HG03457 (cell line): ENCODE results near the gene GATB.

Experiments
- ATAC-seq: cut with Tn5 transposase; IDR thresholded peaks from one replicate; pipeline ENCODE4 v1.9.1; 2021; ENCODE audit warnings: moderate number of reproducible peaks; ENCODE audit not compliant: unreplicated experiment

Gene GATB

GRCh38 chr4:151700566-151701316, 60.1 kb downstream of the GATB start:
- ATAC-seq, result no peak

GRCh38 chr4:151698213-151698612, 62.6 kb downstream of the GATB start:
- ATAC-seq, result no peak

- no peak for ATAC-seq
Measured at GRCh38 chr4:151694961-151695720, 65.7 kb downstream of the GATB start.

DNA sequence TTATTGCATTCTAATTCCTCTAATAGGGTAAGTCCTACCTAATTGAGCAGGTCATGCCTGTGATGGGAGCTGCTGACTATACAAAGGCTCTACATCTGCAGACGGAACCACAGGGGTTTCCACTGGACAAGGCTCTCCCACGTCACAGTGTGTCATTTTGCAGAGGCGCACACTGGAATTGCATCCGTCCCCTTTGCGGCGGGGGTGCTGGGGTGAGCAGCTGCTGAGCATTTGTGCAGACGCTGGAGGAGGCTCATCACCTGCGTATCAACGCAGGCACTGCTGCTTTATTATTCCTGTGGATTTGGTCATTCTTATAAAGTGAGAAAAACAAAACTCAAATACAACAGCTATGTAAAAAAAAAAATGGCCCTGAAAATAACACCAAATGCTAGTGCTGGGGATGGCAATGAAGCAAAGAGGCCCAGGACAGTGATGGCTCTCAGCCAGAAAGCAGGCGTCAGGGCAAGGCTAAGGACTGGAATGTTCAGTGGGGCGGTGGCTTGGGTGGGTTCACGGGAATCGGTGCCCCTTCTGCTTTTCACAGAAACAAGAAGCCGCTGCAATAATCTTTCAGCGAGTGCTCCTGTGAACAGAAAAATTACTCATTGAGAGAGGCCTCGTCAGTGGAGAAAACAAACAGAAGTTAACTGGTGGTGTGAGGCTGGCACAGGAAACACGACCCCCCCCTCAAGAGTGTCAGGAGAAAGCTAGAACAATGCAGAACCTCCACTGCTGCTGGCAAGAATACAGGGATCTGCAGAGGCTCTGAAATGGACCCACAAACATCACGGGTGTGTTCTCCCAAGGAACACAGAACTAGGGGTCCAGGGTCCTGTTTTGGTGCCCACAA, 67.8 kb downstream of the GATB start:
- ATAC-seq, result no peak

GRCh38 chr4:151692443-151692782, 68.4 kb downstream of the GATB start:
- no peak for ATAC-seq

DNA sequence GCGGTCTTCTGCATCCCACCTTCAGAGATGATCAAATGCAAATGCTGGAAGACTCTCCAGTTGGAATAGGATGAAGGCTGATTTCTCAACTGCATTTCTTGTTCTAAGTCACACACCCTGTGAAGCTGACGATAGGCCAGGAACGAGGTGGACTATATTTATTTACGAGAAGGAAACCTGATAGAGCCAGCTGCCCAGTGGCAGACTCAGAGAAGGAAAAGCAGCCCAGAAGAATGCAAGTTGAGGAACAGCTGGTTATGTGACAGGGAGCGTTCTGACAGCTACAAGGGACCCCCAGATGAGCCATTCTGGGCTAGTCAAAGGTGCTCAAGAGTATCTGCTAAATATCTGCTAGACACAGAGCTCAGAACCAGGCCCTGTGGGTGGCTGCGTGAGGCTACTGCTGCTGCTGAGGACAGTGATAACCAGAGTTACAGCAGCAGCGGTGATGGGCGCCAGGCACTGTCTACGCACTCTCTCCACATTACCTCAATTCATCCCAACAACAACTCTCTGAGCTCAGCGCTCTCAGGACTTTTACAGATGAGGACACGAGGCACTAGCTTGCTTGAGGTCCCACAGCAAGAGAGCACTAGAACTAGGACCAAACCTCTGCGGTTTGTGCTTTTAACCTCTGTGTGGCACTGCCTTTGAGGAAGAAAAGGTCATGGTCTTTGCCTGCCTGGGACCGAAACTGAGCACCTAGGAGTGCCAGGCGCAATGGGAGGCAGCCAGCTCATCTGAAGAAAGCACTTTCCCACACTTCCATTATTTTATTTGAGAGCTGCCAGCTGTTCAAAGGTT, 69.0 kb downstream of the GATB start:
- no peak for ATAC-seq

DNA sequence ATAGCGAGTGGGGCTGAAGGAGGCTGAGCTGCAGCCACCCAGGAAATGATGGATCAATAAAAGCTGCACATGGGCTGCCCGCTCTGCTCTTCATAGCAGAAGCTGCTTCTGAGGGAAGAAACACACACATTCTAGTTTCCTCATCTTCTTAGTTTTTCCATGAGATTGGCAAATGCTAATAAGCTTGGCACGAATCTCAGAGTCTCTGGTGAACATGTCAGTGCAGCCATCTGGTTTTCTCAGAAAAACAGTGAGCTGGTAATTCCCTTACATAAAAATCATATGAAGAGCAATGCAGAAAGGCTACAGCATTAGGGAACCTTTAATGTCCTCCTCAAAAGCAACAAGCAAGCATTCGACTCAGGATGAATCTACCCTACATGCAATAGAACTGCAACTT, 69.9 kb downstream of the GATB start:
- ATAC-seq, result no peak

GRCh38 chr4:151690164-151690870, 70.5 kb downstream of the GATB start:
- ATAC-seq, result no peak

DNA sequence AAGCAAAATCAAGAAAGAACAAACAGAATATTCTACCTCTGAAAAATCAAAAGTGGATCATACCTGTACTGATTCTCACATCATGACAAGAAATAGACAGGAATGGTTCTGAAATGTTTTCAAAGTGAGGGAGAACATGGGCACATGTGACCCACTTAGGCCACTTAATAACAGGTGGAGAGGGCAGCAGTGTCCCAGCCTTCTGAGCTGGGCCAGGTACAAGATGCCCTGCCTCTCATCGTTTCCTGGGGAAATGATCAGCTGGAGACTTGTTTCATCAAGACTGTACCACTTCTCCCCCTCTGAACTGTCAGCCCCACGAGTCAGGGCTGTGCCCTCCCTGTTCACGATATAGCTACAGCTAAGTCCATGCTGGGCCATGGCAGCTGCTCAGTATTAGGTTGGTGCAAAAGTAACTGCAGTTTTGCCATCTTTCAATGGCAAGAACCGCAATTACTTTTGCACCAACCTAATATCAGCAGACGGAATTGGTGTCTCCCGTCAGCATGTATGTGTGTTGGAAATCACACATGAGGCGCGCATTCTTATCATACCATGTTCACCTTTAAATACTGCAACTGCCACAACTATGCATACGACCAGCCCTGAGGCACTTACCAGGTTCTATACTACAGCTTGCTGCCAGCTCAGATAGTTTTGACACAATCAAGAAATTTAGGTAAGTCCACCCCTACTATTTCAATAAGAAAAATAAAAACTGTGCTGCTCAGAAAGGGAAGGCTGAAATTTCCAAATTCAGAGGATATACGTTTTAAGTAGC, 71.4 kb downstream of the GATB start:
- no peak for ATAC-seq

- no peak for ATAC-seq
Measured at GRCh38 chr4:151688785-151689043, 72.1 kb downstream of the GATB start.

DNA sequence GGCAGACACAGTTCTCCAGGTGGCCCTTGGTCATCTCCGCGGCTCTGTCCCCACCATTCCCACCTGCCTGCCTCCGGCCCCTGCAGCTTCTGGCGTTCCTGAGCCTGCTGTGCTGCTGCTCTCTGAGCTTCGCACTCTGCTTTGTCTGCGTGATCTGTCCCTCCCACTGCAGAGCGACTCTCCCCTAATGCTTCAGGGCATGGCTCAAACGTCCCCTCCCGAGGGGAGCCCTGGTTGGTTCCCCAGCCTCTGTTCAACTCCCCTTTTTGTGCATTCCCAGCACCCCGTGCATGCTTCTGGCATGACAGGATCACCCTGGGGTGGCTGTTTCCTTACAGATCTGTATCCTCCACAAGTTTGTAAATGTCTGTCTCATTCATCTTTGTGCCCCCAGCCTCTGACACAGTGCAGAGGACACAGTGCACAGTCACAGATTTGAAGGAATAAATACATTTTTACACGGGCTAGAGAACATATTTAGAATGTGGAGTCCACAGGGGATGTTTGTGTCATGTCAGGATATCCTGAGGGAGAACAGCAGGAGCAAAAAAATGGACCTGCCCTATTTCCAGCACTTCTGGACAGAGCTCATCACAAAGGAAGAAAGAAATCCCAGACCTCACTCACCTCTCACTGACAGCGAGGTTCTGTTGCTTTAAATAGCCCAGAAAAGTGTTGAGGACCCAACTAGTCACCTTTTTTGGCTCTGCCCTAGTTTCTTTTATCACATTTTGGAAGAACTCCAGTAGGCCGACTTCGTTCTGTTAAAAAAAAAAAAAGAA, 72.6 kb downstream of the GATB start:
- ATAC-seq, result no peak

- no peak for ATAC-seq
Measured at GRCh38 chr4:151687021-151687640, 73.7 kb downstream of the GATB start.

GRCh38 chr4:151685303-151685702, 75.5 kb downstream of the GATB start:
- ATAC-seq, result no peak

DNA sequence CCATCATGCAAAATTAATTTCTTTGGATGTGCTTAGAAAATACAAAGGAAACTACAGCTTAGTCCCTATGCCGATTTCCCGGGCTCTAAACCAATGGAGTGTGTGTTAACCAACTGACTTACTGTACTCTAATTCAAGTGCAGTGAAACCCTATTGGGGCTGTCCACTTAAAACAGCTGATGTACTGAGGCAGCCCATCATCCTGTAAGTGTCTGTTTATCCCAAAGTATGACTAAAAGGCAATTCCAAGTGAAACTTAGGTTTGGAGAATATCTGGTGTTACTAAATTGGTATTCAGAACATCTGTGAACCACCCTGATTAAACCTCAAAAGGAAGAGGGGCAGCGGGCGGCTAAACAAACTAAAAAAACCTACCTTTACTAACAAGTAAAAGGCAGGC, 79.7 kb downstream of the GATB start:
- ATAC-seq, result no peak

GRCh38 chr4:151679231-151679630, 81.6 kb downstream of the GATB start:
- no peak for ATAC-seq

DNA sequence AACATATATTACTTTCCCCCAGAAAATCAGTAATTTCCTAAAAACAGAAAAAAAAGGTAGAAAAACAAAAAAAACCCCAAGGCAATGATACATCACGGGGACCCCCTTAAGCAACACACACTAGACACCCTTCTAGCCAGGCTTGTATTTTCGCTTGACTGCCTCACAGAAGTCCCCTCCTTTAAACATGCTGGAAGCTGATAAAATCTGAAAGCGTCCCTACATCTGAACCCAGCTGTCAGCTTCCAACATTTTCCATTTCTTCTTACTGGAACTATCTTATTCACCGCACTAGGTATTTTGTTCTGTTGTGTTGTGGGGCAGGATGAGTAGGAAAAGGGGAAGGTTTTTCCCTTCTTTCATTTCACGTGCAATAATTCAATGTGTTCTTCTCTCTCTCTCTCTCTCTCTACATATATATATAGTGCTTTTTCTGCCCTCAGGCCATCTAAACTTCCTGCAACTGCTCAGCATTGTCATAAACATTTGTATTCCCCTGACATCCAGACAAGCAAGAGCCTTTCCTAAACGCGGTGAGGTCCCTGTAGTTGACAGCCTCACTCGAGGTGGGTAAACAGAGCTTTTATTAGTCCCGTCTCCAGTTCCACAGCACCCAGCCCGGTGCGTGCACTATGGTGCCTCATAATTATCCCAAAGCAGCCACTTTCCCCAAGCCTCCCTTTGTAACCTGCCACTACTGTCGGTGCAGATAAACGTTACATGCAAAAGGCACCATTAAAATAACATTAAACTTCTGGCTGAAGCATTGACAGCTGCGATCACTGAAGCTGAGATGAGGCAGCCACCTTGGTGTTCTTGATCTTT, 82.5 kb downstream of the GATB start:
- ATAC-seq, result no peak

GRCh38 chr4:151677193-151677592, 83.6 kb downstream of the GATB start:
- no peak for ATAC-seq

GRCh38 chr4:151676301-151676700, 84.5 kb downstream of the GATB start:
- ATAC-seq, result no peak
